GM23248 (cell line): ENCODE data around the gene ADPRHL1. TPM values are rescaled to one million over a fixed set of nuclear protein-coding genes. Genes with fewer than 3 reads are reported as not detected.
"Not testable (repeated sequence)": the region's sequence is repeated elsewhere in the genome, so short reads cannot be mapped to it uniquely, and the experiment has no call there.

Experiments
- DNase-seq: peaks from one replicate; pipeline ENCODE4 v3.0.0-alpha.2; 2015
- H2AFZ ChIP-seq: fragments of 200-600 bp; sonication (generic); 2 replicates; pipeline ENCODE4 v1.6.1; 2016; ENCODE audit warnings: antibody characterized with exemption
- H3F3A ChIP-seq: fragments of 200-600 bp; sonication (generic); 2 replicates; pipeline ENCODE4 v1.6.1; 2016; ENCODE audit warnings: mild to moderate bottlenecking, antibody characterized with exemption, mixed run types; ENCODE audit not compliant: insufficient read depth
- H3K27ac ChIP-seq: fragments of 200-600 bp; sonication (generic); 2 replicates; pipeline ENCODE4 v1.5.1; 2016; ENCODE audit warnings: mild to moderate bottlenecking
- H3K27me3 ChIP-seq: fragments of 200-600 bp; sonication (generic); replicated peaks from 2 replicates; pipeline ENCODE4 v1.6.1; 2016; ENCODE audit warnings: mild to moderate bottlenecking; ENCODE audit not compliant: insufficient read depth
- H3K36me3 ChIP-seq: fragments of 200-600 bp; sonication (generic); 2 replicates; pipeline ENCODE4 v1.6.1; 2016; ENCODE audit warnings: low read depth, mild to moderate bottlenecking
- H3K4me1 ChIP-seq: fragments of 200-600 bp; sonication (generic); 2 replicates; pipeline ENCODE4 v1.6.1; 2016; ENCODE audit warnings: mild to moderate bottlenecking; ENCODE audit not compliant: insufficient read depth
- H3K4me2 ChIP-seq: fragments of 200-600 bp; sonication (generic); one replicate; pipeline ENCODE4 v1.6.1; 2016; ENCODE audit warnings: mild to moderate bottlenecking; ENCODE audit not compliant: unreplicated experiment
- H3K4me3 ChIP-seq: fragments of 200-600 bp; sonication (generic); 2 replicates; pipeline ENCODE4 v1.5.1; 2016; ENCODE audit warnings: mild to moderate bottlenecking
- H3K79me2 ChIP-seq: fragments of 200-600 bp; sonication (generic); 2 replicates; pipeline ENCODE4 v1.6.1; 2016; ENCODE audit warnings: mild to moderate bottlenecking; ENCODE audit not compliant: insufficient read depth
- H3K9ac ChIP-seq: fragments of 200-600 bp; sonication (generic); 2 replicates; pipeline ENCODE4 v1.6.1; 2016; ENCODE audit warnings: mild to moderate bottlenecking
- H3K9me2 ChIP-seq: fragments of 200-600 bp; sonication (generic); 2 replicates; pipeline ENCODE4 v1.6.1; 2016; ENCODE audit warnings: mixed run types, mild to moderate bottlenecking, moderate library complexity; ENCODE audit not compliant: insufficient read depth
- H3K9me3 ChIP-seq: fragments of 200-600 bp; sonication (generic); one replicate; pipeline ENCODE4 v1.6.1; 2017; ENCODE audit warnings: low read depth
- H4K20me1 ChIP-seq: fragments of 200-600 bp; sonication (generic); 2 replicates; pipeline ENCODE4 v1.6.0; 2016; ENCODE audit not compliant: insufficient read depth
- EZH2 ChIP-seq: fragments of 200-600 bp; sonication (generic); IDR thresholded peaks from 2 replicates; pipeline ENCODE4 v1.6.1; 2018; ENCODE audit warnings: antibody characterized with exemption, mild to moderate bottlenecking; ENCODE audit not compliant: insufficient read depth, poor library complexity, severe bottlenecking
- EZH2phosphoT487 ChIP-seq: fragments of 200-600 bp; sonication (generic); IDR thresholded peaks from 2 replicates; pipeline ENCODE4 v1.6.1; 2018; ENCODE audit warnings: antibody characterized with exemption, moderate library complexity, mild to moderate bottlenecking, low read depth; ENCODE audit not compliant: insufficient read depth
- WGBS, 2 experiments: methylation state at CpG; one replicate each; pipeline ENCODE4 v1.1.6; 2015 to 2017; ENCODE audit warnings: low lambda C conversion rate in 2 of 2, low coverage in 1 of 2; ENCODE audit errors: missing lambda C conversion rate in 2 of 2; 5-methylcytosine and 5-hydroxymethylcytosine counted together
- in situ Hi-C: fragments of 300-500 bp; cut with MboI; formaldehyde crosslinking; loops from 2 replicates; pipeline ENCODE4 v1.15.0; 2020
- polyA plus RNA-seq: library from polyadenylated mRNA; unstranded; fragments of >200 nt; fragmentation: Nextera tagmentation; extraction: Ambion mirVana; gene quantifications from 2 replicates; pipeline ENCODE4 v1.2.1, GENCODE V29; 2016
- total RNA-seq: library from RNA; depleted of rRNA; stranded (reverse); fragments of >200 nt; shearing (Covaris generic); gene quantifications from 2 replicates; pipeline ENCODE4 v1.2.3, GENCODE V29; 2014

ADPRHL1 gene
- total and polyA plus RNA-seq, 2 experiments from 2014 or later: 1.8 to 2.2 TPM

- Histone ChIP-seq H3K9me2 (no peaks in the 10 kb centered on the region), H3K27me3 (no peaks in the 10 kb centered on the region), H3K79me2 (peaks cover 47% of the 10 kb centered on the region), H4K20me1 (no peaks in the 10 kb centered on the region), H3K4me2 (no peak overlapping the region), H3K36me3 (peaks cover 34% of the 10 kb centered on the region), H3K9ac (no peak overlapping the region), H3K9me3 (no peaks in the 10 kb centered on the region), H3K4me3 (no peak overlapping the region), H3F3A (no peaks in the 10 kb centered on the region), H3K4me1 (no peaks in the 10 kb centered on the region), H3K27ac (no peak overlapping the region), H2AFZ (no peak overlapping the region)
- DNase-seq: no peak
- no peak for TF ChIP-seq EZH2phosphoT487
- in situ Hi-C loops: no loop called here
- 94 to 95% methylated on average over 22 to 28 of the region's 28 CpGs for WGBS, 2 experiments
Observed at GRCh38 chr13:113472355-113473025, 19.2 kb upstream of the ADPRHL1 start.

GRCh38 chr13:113471844-113472243 is 18.6 kb upstream of the ADPRHL1 start:
- no peaks in the 10 kb centered on the region for H3K9me2 ChIP-seq
- WGBS, 2 experiments: 93 to 95% methylated on average over 11 of the region's 11 CpGs
- H3K79me2 ChIP-seq: peaks cover 47% of the 10 kb centered on the region
- no peak overlapping the region for H3K27ac ChIP-seq
- TF ChIP-seq EZH2phosphoT487 (no peak), EZH2 (no peak)
- H2AFZ ChIP-seq: no peak overlapping the region
- no peak for DNase-seq
- no peaks in the 10 kb centered on the region for H3K27me3 ChIP-seq
- H3K9ac ChIP-seq: no peak overlapping the region
- no peaks in the 10 kb centered on the region for H3K4me1 ChIP-seq
- peaks cover 34% of the 10 kb centered on the region for H3K36me3 ChIP-seq
- H3K9me3 ChIP-seq: no peaks in the 10 kb centered on the region
- no peak overlapping the region for H3K4me3 ChIP-seq
- no peak overlapping the region for H3K4me2 ChIP-seq
- in situ Hi-C loops: no loop called here
- H3F3A ChIP-seq: no peaks in the 10 kb centered on the region
- H4K20me1 ChIP-seq: no peaks in the 10 kb centered on the region

- H3K4me2 ChIP-seq, H3K27me3 ChIP-seq, DNase-seq, H2AFZ ChIP-seq, H3K9me2 ChIP-seq, H3K9ac ChIP-seq, H3K4me1 ChIP-seq, H3K9me3 ChIP-seq, in situ Hi-C loops, H3F3A ChIP-seq, H3K27ac ChIP-seq, H3K4me3 ChIP-seq, H4K20me1 ChIP-seq: not testable (repeated sequence)
- H3K79me2 ChIP-seq: peaks cover 47% of the 10 kb centered on the region
- WGBS, 2 experiments: 93 to 94% methylated on average over 3 to 4 of the region's 4 CpGs
- peaks cover 29% of the 10 kb centered on the region; the same call in 1 of the 2 replicates for H3K36me3 ChIP-seq
Observed at GRCh38 chr13:113470635-113471163, 17.4 kb upstream of the ADPRHL1 start.

GRCh38 chr13:113470073-113470472 is 16.8 kb upstream of the ADPRHL1 start:
- in situ Hi-C loops: no loop called here
- no peaks in the 10 kb centered on the region for H3K4me1 ChIP-seq
- TF ChIP-seq EZH2phosphoT487 (no peak), EZH2 (no peak)
- H3K4me3 ChIP-seq: no peak overlapping the region
- H3K9me2 ChIP-seq: no peaks in the 10 kb centered on the region
- H4K20me1 ChIP-seq: no peaks in the 10 kb centered on the region
- peaks cover 47% of the 10 kb centered on the region for H3K79me2 ChIP-seq
- no peaks in the 10 kb centered on the region for H3K27me3 ChIP-seq
- no peak overlapping the region for H3K27ac ChIP-seq
- no peaks in the 10 kb centered on the region for H3K9me3 ChIP-seq
- H3K36me3 ChIP-seq: peaks cover 26% of the 10 kb centered on the region; the same call in 1 of the 2 replicates
- no peak overlapping the region for H3K4me2 ChIP-seq
- no peak overlapping the region for H2AFZ ChIP-seq
- no peaks in the 10 kb centered on the region for H3F3A ChIP-seq
- H3K9ac ChIP-seq: no peak overlapping the region
- 97% methylated on average over 10 of the region's 10 CpGs for WGBS, 2 experiments
- DNase-seq: no peak
